Thoracic aorta (tissue), 2 donors: Measurements from ENCODE around the gene ENTPD5. TPM values are rescaled to one million over a fixed set of nuclear protein-coding genes. Genes with fewer than 3 reads are reported as not detected.
"Not testable (repeated sequence)": the region's sequence is repeated elsewhere in the genome, so short reads cannot be mapped to it uniquely, and the experiment has no call there.

Experiments used
- ATAC-seq: fragments of 150-250 bp; one replicate; pipeline ENCODE4 v1.8.0; 2017; ENCODE audit warnings: low read depth; ENCODE audit not compliant: insufficient number of reproducible peaks, low FRiP score
- DNase-seq: peaks from one replicate; pipeline ENCODE4 v3.0.0-alpha.2; 2020; ENCODE audit warnings: low spot score
- H3K27ac ChIP-seq, 2 donors: fragments of 200-600 bp; sonication (generic); 1 replicate in 1 of 2; 2 replicates in 1 of 2; pipeline ENCODE4 v1.5.1; 2016; ENCODE audit warnings: mild to moderate bottlenecking in 2 of 2, moderate library complexity in 2 of 2
- H3K27me3 ChIP-seq: fragments of 200-600 bp; sonication (generic); replicated peaks from 2 replicates; pipeline ENCODE4 v1.6.0; 2016; ENCODE audit warnings: mild to moderate bottlenecking; ENCODE audit not compliant: insufficient read depth
- H3K36me3 ChIP-seq: fragments of 200-600 bp; sonication (generic); one replicate; pipeline ENCODE4 v1.5.1; 2016
- H3K4me1 ChIP-seq, 2 donors: fragments of 200-600 bp; sonication (generic); 1 replicate in 1 of 2; 2 replicates in 1 of 2; pipeline versions ENCODE4 v1.5.1 to v1.6.0; 2016; ENCODE audit warnings: low read depth in 2 of 2, mild to moderate bottlenecking in 1 of 2; ENCODE audit not compliant: control insufficient read depth in 1 of 2
- H3K4me3 ChIP-seq: fragments of 200-600 bp; sonication (generic); 2 replicates; pipeline ENCODE4 v1.5.1; 2016; ENCODE audit warnings: mild to moderate bottlenecking
- H3K9me3 ChIP-seq: fragments of 200-600 bp; sonication (generic); 2 replicates; pipeline ENCODE4 v1.5.1; 2016
- CTCF ChIP-seq: fragments of 200-600 bp; sonication (generic); IDR thresholded peaks from one replicate; pipeline ENCODE4 v1.5.1; 2019; ENCODE audit warnings: antibody characterized with exemption
- total RNA-seq, 2 donors: library from RNA; depleted of rRNA; stranded (reverse); fragments of >200 nt; gene quantifications; one replicate each; pipeline versions ENCODE4 v1.1.0 to v1.2.3, GENCODE V29; 2016

ENTPD5 gene
- total RNA-seq, 2 donors from 2014 or later, result 9.8 to 17.5 TPM

GRCh38 chr14:73998726-73999125 lies 20.4 kb downstream of the ENTPD5 start:
- H3K4me3 ChIP-seq, result no peak overlapping the region
- H3K9me3 ChIP-seq, result no peaks in the 10 kb centered on the region
- H3K27me3 ChIP-seq, result no peaks in the 10 kb centered on the region
- no peak overlapping the region for H3K27ac ChIP-seq
- no peaks in the 10 kb centered on the region for H3K36me3 ChIP-seq
- H3K4me1 ChIP-seq, result no peaks in the 10 kb centered on the region
- TF ChIP-seq CTCF, result no peak
- ATAC-seq (no peak), DNase-seq (no peak)

GRCh38 chr14:73997944-73998447 lies 21.1 kb downstream of the ENTPD5 start:
- H3K4me1 ChIP-seq, result no peaks in the 10 kb centered on the region
- DNase-seq, result no peak
- H3K4me3 ChIP-seq, result no peak overlapping the region
- no peaks in the 10 kb centered on the region for H3K27me3 ChIP-seq
- H3K27ac ChIP-seq, result no peak overlapping the region
- no peak for ATAC-seq
- H3K9me3 ChIP-seq, result no peaks in the 10 kb centered on the region
- H3K36me3 ChIP-seq, result no peaks in the 10 kb centered on the region
- TF ChIP-seq CTCF, result no peak

- ATAC-seq, result no peak
- H3K27ac ChIP-seq, result no peak overlapping the region
Measured at GRCh38 chr14:73997108-73997943, 21.8 kb downstream of the ENTPD5 start.

GRCh38 chr14:73996731-73997107 lies 22.4 kb downstream of the ENTPD5 start:
- Histone ChIP-seq H3K4me3 (no peak overlapping the region), H3K27me3 (no peaks in the 10 kb centered on the region), H3K4me1 (no peaks in the 10 kb centered on the region), H3K36me3 (no peaks in the 10 kb centered on the region), H3K27ac (no peak overlapping the region), H3K9me3 (no peaks in the 10 kb centered on the region)
- TF ChIP-seq CTCF, result no peak
- DNase-seq (no peak), ATAC-seq (no peak)

More at GRCh38 chr14:73997108-73997943, 21.8 kb downstream of the ENTPD5 start:
- Histone ChIP-seq H3K4me3 (no peak overlapping the region), H3K4me1 (no peaks in the 10 kb centered on the region), H3K9me3 (no peaks in the 10 kb centered on the region), H3K36me3 (no peaks in the 10 kb centered on the region), H3K27me3 (no peaks in the 10 kb centered on the region)
- no peak for DNase-seq
- no peak for TF ChIP-seq CTCF

GRCh38 chr14:73995977-73996378 lies 23.1 kb downstream of the ENTPD5 start:
- no peaks in the 10 kb centered on the region for H3K9me3 ChIP-seq
- no peak for TF ChIP-seq CTCF
- ATAC-seq, result no peak
- no peaks in the 10 kb centered on the region for H3K27me3 ChIP-seq
- H3K4me3 ChIP-seq, result no peak overlapping the region
- H3K36me3 ChIP-seq, result no peaks in the 10 kb centered on the region
- no peaks in the 10 kb centered on the region for H3K4me1 ChIP-seq
- DNase-seq, result no peak
- no peak overlapping the region for H3K27ac ChIP-seq

GRCh38 chr14:73994926-73995325 lies 24.2 kb downstream of the ENTPD5 start:
- not testable (repeated sequence) for ATAC-seq, H3K27ac ChIP-seq, H3K36me3 ChIP-seq, H3K27me3 ChIP-seq, H3K9me3 ChIP-seq, H3K4me3 ChIP-seq, DNase-seq, H3K4me1 ChIP-seq
